Measurements from ENCODE around the gene GLI3.

The GLI3 gene

GRCh38 chr7:41911792-41912191 lies 325.2 kb downstream of the GLI3 start:
- DNase-seq: no peak

All from stimulated activated CD8-positive, alpha-beta memory T cell treated with anti-CD3 and anti-CD28 coated beads, Interleukin-4, amount 100 ng/mL, for 48 hours (primary cell).